Measurements from ENCODE around the gene MAP7.
A peak's percentile ranks its signal among the peaks of the same experiment; 100 is the strongest.

MAP7 gene

GRCh38 chr6:136563386-136564152, 13.3 kb upstream of the MAP7 start:
- DNase-seq: no peak

- DNase-seq: no peak
Observed at GRCh38 chr6:136562211-136562610, 12.0 kb upstream of the MAP7 start.

- DNase-seq: no peak
Observed at GRCh38 chr6:136553166-136553787, 3.1 kb upstream of the MAP7 start.

GRCh38 chr6:136552054-136552453, 1.8 kb upstream of the MAP7 start:
- no peak for DNase-seq

GRCh38 chr6:136551103-136551502, 881 bp upstream of the MAP7 start:
- DNase-seq: no peak

GRCh38 chr6:136550045-136550329, 235 bp downstream of the MAP7 start:
- no peak for DNase-seq

GRCh38 chr6:136549300-136550044, 750 bp downstream of the MAP7 start:
- no peak for DNase-seq

- no peak for DNase-seq
Observed at GRCh38 chr6:136548582-136549299, 1.5 kb downstream of the MAP7 start.

GRCh38 chr6:136547871-136548270, 2.4 kb downstream of the MAP7 start:
- no peak for DNase-seq

GRCh38 chr6:136547336-136547735, 2.9 kb downstream of the MAP7 start:
- DNase-seq: peak; percentile 50

GRCh38 chr6:136546331-136546730, 3.9 kb downstream of the MAP7 start:
- no peak for DNase-seq

- DNase-seq: no peak
Observed at GRCh38 chr6:136544326-136544725, 5.9 kb downstream of the MAP7 start.

- DNase-seq: no peak
Observed at GRCh38 chr6:136541395-136541794, 8.8 kb downstream of the MAP7 start.

GRCh38 chr6:136539967-136540652, 10.1 kb downstream of the MAP7 start:
- no peak for DNase-seq

GRCh38 chr6:136538836-136539235, 11.4 kb downstream of the MAP7 start:
- DNase-seq: no peak

GRCh38 chr6:136535880-136536650, 14.2 kb downstream of the MAP7 start:
- no peak for DNase-seq

- no peak for DNase-seq
Observed at GRCh38 chr6:136535017-136535765, 15.0 kb downstream of the MAP7 start.

- no peak for DNase-seq
Observed at GRCh38 chr6:136534268-136534667, 16.0 kb downstream of the MAP7 start.

GRCh38 chr6:136533487-136533886, 16.7 kb downstream of the MAP7 start:
- DNase-seq: no peak

GRCh38 chr6:136532030-136532429, 18.2 kb downstream of the MAP7 start:
- no peak for DNase-seq

- no peak for DNase-seq
Observed at GRCh38 chr6:136529710-136530109, 20.5 kb downstream of the MAP7 start.

All from GDM1 (cell line).